ENCODE measurements around the gene SLC39A6. TPM values are rescaled to one million over a fixed set of nuclear protein-coding genes. Genes with fewer than 3 reads are reported as not detected.
"Not testable (repeated sequence)": the region's sequence is repeated elsewhere in the genome, so short reads cannot be mapped to it uniquely, and the experiment has no call there.

The SLC39A6 gene
- total RNA-seq, 2 donors from 2014 or later, result 27.6 to 42.2 TPM

- DNase-seq (ENCODE audit: low spot score) (peak; percentile 94), ATAC-seq (ENCODE audit: insufficient number of reproducible peaks, low FRiP score, low read depth) (peak; percentile 99)
- Histone ChIP-seq H3K27ac (peak within 1 kb of the TSS; percentile 78 to 88), H3K27me3 (replicated peaks; ENCODE audit: insufficient read depth) (no peaks in the 10 kb centered on the region), H3K4me3 (peak within 1 kb of the TSS; percentile 90), H3K9me3 (no peaks in the 10 kb centered on the region), H3K4me1 (ENCODE audit: control insufficient read depth in 1 of 2, low read depth in 2 of 2) (peaks cover 8 to 15% of the 10 kb centered on the region in 2 donors), H3K36me3 (no peaks in the 10 kb centered on the region)
- no peak for TF ChIP-seq CTCF (IDR thresholded peaks at IDR 0.05)
Observed at GRCh38 chr18:36067055-36067957, 61.8 kb downstream of the SLC39A6 start, which contains the start of gene RPRD1A. Gene RPRD1A, minus strand, starts transcription at chr18:36067559. Its CDS starts 155 bp downstream, at chr18:36067404.

DNA sequence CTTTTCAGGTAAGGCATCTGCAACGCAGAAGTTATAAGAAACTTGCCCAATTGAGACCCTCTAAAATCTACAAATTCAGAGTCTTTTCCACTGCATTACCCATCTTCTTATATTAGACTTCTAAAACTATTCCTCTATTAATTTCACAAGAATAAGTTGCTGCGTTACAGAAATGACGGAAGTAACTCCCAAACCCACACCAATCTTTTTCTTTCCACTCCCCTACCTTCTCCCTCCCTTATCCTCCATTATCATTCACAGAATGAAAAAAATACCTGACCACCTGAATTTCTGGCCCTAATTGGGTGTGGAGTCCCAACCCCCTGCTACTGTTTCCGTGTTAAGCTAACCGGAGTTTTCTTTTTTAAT lies 62.5 kb downstream of the SLC39A6 start:
- Histone ChIP-seq H3K27me3 (replicated peaks; ENCODE audit: insufficient read depth) (no peaks in the 10 kb centered on the region), H3K9me3 (no peaks in the 10 kb centered on the region), H3K27ac (peak overlapping the region; percentile 78 to 88), H3K36me3 (no peaks in the 10 kb centered on the region), H3K4me3 (peak overlapping the region; percentile 90), H3K4me1 (ENCODE audit: control insufficient read depth in 1 of 2, low read depth in 2 of 2) (peaks cover 8 to 15% of the 10 kb centered on the region in 2 donors)
- DNase-seq (ENCODE audit: low spot score) (no peak), ATAC-seq (ENCODE audit: insufficient number of reproducible peaks, low FRiP score, low read depth) (no peak)
- no peak for TF ChIP-seq CTCF (IDR thresholded peaks at IDR 0.05)

- no peaks in the 10 kb centered on the region for H3K9me3 ChIP-seq
- H3K27me3 ChIP-seq (replicated peaks; ENCODE audit: insufficient read depth), result no peaks in the 10 kb centered on the region
- no peaks in the 10 kb centered on the region for H3K36me3 ChIP-seq
- TF ChIP-seq CTCF (IDR thresholded peaks at IDR 0.05), result no peak
- no peak for ATAC-seq (ENCODE audit: insufficient number of reproducible peaks, low FRiP score, low read depth)
- peaks cover 8 to 15% of the 10 kb centered on the region in 2 donors for H3K4me1 ChIP-seq (ENCODE audit: control insufficient read depth in 1 of 2, low read depth in 2 of 2)
- H3K27ac ChIP-seq, result no peak overlapping the region
- H3K4me3 ChIP-seq, result peak overlapping the region; percentile 90
- no peak for DNase-seq (ENCODE audit: low spot score)
Observed at GRCh38 chr18:36066001-36066400, 63.1 kb downstream of the SLC39A6 start.

- peaks cover 8 to 15% of the 10 kb centered on the region in 2 donors for H3K4me1 ChIP-seq (ENCODE audit: control insufficient read depth in 1 of 2, low read depth in 2 of 2)
- not testable (repeated sequence) for H3K36me3 ChIP-seq; DNase-seq (ENCODE audit: low spot score); ATAC-seq (ENCODE audit: insufficient number of reproducible peaks, low FRiP score, low read depth); H3K9me3 ChIP-seq; H3K27me3 ChIP-seq (replicated peaks; ENCODE audit: insufficient read depth); H3K4me3 ChIP-seq; H3K27ac ChIP-seq
Observed at GRCh38 chr18:36064809-36065079, 64.4 kb downstream of the SLC39A6 start.

DNA sequence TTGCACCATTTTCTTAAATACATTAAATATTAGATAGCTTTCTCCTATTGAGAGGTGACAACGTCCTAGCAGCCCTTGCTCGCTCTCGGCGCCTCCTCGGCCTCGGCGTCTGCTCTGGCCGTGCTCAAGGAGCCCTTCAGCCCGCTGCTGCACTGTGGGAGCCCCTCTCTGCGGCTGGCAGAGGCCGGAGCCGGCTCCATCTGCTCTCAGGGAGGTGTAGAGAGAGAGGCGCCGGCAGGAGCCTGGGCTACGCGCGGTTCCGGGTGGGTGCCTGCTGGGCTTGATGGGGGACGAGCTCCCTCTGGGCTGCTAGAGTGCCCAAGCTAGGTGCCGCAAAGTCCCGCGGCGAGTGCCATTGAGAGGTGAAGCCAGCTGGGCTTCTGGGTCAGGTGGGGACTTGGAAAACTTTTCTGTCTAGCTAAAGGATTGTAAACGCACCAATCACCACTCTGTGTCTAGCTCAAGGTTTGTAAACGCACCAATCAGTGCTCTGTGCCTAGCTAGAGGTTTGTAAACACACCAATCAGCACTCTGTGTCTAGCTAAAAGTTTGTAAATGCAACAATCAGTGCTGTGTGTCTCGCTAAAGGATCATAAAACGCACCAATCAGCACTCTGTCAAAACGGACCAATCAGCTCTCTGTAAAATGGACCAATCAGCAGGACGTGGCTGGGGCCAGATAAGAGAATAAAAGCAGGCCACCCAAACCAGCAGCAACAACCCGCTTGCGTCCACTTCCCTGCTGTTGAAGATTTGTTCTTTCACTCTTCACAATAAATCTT lies 64.9 kb downstream of the SLC39A6 start:
- no peaks in the 10 kb centered on the region for H3K9me3 ChIP-seq
- TF ChIP-seq CTCF (IDR thresholded peaks at IDR 0.05), result no peak
- no peak overlapping the region for H3K4me3 ChIP-seq
- H3K4me1 ChIP-seq (ENCODE audit: control insufficient read depth in 1 of 2, low read depth in 2 of 2), result peaks cover 8 to 15% of the 10 kb centered on the region in 2 donors
- ATAC-seq (ENCODE audit: insufficient number of reproducible peaks, low FRiP score, low read depth) (no peak), DNase-seq (ENCODE audit: low spot score) (no peak)
- no peak overlapping the region for H3K27ac ChIP-seq
- no peaks in the 10 kb centered on the region for H3K36me3 ChIP-seq
- no peaks in the 10 kb centered on the region for H3K27me3 ChIP-seq (replicated peaks; ENCODE audit: insufficient read depth)

Data from thoracic aorta (tissue), 2 donors.